ENCODE data around the gene SMARCD2.
"Not testable (repeated sequence)": the region's sequence is repeated elsewhere in the genome, so short reads cannot be mapped to it uniquely, and the experiment has no call there.

SMARCD2 gene

DNA sequence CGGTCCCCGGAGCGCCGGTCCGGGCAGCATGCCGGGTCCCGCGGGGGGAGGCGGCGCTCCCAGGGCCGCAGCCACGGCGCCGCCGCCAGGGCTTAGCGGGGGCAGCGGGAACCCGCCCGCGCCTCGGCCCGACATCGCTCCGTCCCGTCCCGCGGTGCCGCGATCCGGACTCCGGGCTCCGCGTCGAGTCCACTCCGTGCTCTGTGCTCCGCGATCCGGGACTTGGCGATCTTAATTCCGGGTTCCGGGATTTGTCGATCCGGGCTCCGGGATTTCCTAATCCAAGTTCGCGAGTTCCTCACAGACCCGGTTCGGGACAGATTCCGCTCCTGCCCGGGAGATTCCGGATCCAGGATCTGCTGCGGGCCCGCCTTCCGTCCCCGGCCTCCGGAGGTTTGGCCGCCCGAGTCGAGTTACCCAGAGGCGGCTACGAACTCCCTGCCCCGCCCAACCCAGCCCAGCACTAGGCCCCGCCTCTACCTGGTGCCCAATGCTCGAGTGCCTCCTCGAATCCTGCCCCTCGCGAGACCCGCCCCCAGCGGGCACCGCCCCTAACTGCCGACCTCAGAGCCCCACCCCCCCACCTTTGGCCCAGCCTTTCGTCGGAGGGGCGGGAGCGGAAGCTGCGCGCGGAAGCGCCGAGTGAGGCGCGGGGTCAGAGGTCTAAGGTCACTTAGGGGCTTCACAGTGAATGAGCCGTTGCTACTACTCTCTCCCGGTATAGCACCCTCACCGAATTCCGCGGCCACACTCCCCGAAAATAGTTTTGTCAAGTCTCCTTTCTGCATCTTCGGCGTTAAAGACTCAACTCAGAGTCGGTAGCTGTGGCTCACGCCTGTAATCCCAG lies at the start of gene SMARCD2:
Gene SMARCD2 (minus strand): TSS at position 146 of the 847 bp plus-strand sequence. CDS start 11 bp downstream, at position 135.
- DNase-seq, result peak; percentile 97

DNA sequence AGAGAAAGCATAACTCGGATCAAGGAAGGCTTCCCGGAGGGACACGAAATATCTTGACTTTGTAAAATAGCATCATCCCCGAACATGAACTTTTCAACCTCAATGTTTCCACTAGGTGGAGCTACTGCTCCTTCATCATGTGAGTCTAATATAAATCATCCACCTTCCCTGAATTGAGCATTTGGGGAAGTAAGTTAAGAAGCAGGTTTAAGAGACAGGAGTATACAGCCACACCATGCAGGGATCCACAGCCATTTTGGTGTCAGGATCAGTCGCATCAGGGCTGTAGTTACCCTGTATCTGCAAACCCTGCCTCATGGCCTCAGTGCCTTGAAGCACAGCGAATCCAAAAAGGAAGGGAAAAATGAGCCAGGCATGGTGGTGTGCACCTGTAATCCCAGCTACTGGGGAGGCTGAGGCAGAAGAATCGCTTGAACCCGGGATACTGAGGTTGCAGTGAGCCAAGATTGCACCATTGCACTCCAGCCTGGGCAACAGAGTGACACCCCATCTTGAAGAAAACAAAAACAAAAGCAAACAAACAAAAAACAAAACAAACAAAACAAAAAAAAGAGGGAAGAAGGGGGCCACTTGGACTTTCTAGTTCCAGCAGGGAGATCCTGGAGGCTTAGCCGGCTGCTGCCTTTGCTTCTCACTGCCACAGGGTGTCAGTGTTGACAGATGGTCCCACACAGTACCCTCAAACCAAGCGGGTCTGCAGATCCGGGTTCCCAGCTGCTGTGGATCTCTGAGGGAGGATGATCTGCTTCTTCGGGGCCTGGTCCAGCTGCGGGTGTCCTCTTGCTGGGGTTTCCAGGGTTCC lies 46.8 kb upstream of the SMARCD2 start:
- DNase-seq, result peak; percentile 21

- not testable (repeated sequence) for DNase-seq
These were observed 42.6 kb upstream of the SMARCD2 start for GRCh38 chr17:63885119-63885518.

- DNase-seq, result not testable (repeated sequence)
These were observed 40.2 kb upstream of the SMARCD2 start for GRCh38 chr17:63882626-63883126.

- DNase-seq, result no peak
These were observed 39.6 kb upstream of the SMARCD2 start, which contains the start of gene GH2 for GRCh38 chr17:63881935-63882601. Gene GH2 (minus strand): TSS chr17:63881944. CDS start chr17:63881801, 143 bp downstream.

GRCh38 chr17:63881337-63881736 lies 38.9 kb upstream of the SMARCD2 start:
- DNase-seq, result not testable (repeated sequence)

DNA sequence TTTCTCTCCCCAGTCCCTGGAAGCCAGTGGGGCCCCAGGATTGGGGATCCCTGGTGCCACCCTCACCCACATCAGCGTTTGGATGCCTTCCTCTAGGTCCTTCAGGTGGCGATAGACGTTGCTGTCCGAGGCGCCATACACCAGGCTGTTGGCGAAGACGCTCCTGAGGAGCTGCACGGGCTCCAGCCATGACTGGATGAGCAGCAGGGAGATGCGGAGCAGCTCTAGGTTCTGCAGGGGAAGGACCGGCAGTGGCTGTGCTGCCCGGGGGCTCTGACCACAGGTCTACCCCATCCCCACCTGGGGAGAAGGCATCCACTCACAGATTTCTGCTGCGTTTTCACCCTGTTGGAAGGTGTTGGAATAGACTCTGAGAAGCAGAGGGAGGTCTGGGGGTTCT lies 38.2 kb upstream of the SMARCD2 start:
- no peak for DNase-seq

- not testable (repeated sequence) for DNase-seq
These were observed 35.9 kb upstream of the SMARCD2 start for GRCh38 chr17:63878413-63878812.

GRCh38 chr17:63874693-63875092 lies 32.2 kb upstream of the SMARCD2 start:
- not testable (repeated sequence) for DNase-seq

- DNase-seq, result not testable (repeated sequence)
These were observed 31.7 kb upstream of the SMARCD2 start for GRCh38 chr17:63874061-63874626.

- not testable (repeated sequence) for DNase-seq
These were observed 31.1 kb upstream of the SMARCD2 start, which contains the start of gene CSH2 for GRCh38 chr17:63873577-63873976. Gene CSH2 (minus strand): TSS chr17:63873677. CDS start chr17:63873614, 63 bp downstream.

GRCh38 chr17:63871646-63872365 lies 29.3 kb upstream of the SMARCD2 start:
- not testable (repeated sequence) for DNase-seq

- DNase-seq, result not testable (repeated sequence)
These were observed 27.8 kb upstream of the SMARCD2 start for GRCh38 chr17:63870292-63870665.

- not testable (repeated sequence) for DNase-seq
These were observed 27.2 kb upstream of the SMARCD2 start for GRCh38 chr17:63869491-63870291.

GRCh38 chr17:63866625-63867024 lies 24.1 kb upstream of the SMARCD2 start:
- DNase-seq, result not testable (repeated sequence)

GRCh38 chr17:63859257-63859656 lies 16.8 kb upstream of the SMARCD2 start:
- no peak for DNase-seq

DNA sequence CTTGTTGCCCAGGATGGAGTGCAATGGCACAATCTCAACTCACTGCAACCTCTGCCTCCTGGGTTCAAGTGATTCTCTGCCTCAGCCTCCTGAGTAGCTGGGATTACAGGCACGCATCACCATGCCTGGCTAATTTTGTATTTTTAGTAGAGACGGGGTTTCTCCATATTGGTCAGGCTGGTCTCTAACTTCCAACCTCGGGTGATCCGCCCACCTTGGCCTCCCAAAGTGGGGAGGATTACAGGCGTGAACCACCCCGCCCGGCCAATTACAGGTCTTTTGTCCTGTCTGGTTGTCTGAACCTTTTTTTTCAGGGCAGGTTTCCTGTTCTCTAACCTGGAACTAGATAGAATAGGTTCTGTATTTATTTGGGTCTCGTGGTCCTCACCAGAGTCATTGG lies 13.9 kb upstream of the SMARCD2 start:
- not testable (repeated sequence) for DNase-seq

GRCh38 chr17:63855185-63855584 lies 12.7 kb upstream of the SMARCD2 start:
- DNase-seq, result no peak

- DNase-seq, result no peak
These were observed 12.2 kb upstream of the SMARCD2 start for GRCh38 chr17:63854709-63855108.

GRCh38 chr17:63853260-63853659 lies 10.8 kb upstream of the SMARCD2 start:
- DNase-seq, result no peak

DNA sequence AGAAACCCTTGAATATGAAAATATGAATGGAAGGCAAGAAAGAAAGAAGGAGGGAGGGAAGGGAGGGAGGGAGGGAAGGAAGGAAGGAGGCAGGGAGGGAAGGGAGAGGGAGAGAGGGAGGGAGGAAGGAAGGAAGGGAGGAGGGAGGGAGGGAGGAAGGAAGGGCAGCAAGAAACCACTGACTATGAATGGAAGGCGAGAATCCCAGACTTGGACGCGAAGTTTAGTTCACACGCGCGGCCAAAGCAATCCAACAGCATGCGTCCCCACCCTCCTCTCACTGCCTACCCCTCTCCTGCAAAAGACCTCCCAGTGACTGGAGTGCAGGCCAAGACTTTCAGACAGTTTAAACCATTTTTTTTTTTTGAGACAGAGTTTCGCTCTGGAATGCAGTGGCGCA lies 7.9 kb upstream of the SMARCD2 start:
- no peak for DNase-seq
